GM18858 (cell line): Measurements from ENCODE around the gene SPRR2F.
"Not testable (repeated sequence)": the region's sequence is repeated elsewhere in the genome, so short reads cannot be mapped to it uniquely, and the experiment has no call there.

Source experiments
- ATAC-seq: cut with Tn5 transposase; IDR thresholded peaks from one replicate; pipeline ENCODE4 v1.9.1; 2021; ENCODE audit not compliant: unreplicated experiment

SPRR2F gene

GRCh38 chr1:153113416-153113815, at the start of gene SPRR2F:
Gene SPRR2F, minus strand, starts transcription at chr1:153113516. Its CDS starts 783 bp downstream, at chr1:153112733.
- no peak for ATAC-seq

GRCh38 chr1:153155541-153155940, 42.2 kb upstream of the SPRR2F start:
- no peak for ATAC-seq

GRCh38 chr1:153152481-153152880, 39.2 kb upstream of the SPRR2F start:
- ATAC-seq = no peak

- ATAC-seq = no peak
These were observed 37.5 kb upstream of the SPRR2F start, which contains the start of gene SPRR2G for GRCh38 chr1:153150846-153151245. Gene SPRR2G, minus strand, starts transcription at chr1:153150890. Its CDS starts 780 bp downstream, at chr1:153150110.

- ATAC-seq = no peak
These were observed 28.1 kb upstream of the SPRR2F start for GRCh38 chr1:153141377-153141776.

- ATAC-seq = no peak
These were observed 27.2 kb upstream of the SPRR2F start for GRCh38 chr1:153140484-153140883.

- ATAC-seq = no peak
These were observed 20.4 kb upstream of the SPRR2F start for GRCh38 chr1:153133743-153134142.

GRCh38 chr1:153133267-153133666, 20.0 kb upstream of the SPRR2F start:
- ATAC-seq = no peak

GRCh38 chr1:153128688-153129087, 15.4 kb upstream of the SPRR2F start:
- ATAC-seq = not testable (repeated sequence)

- no peak for ATAC-seq
These were observed 14.0 kb upstream of the SPRR2F start for GRCh38 chr1:153127296-153127695.

- ATAC-seq = no peak
These were observed 12.2 kb upstream of the SPRR2F start for GRCh38 chr1:153125536-153125935.

- not testable (repeated sequence) for ATAC-seq
These were observed 10.5 kb upstream of the SPRR2F start for GRCh38 chr1:153123793-153124192.

- no peak for ATAC-seq
These were observed 9.6 kb upstream of the SPRR2F start for GRCh38 chr1:153122831-153123421.

- ATAC-seq = no peak
These were observed 7.6 kb upstream of the SPRR2F start for GRCh38 chr1:153120945-153121344.

GRCh38 chr1:153119491-153119971, 6.2 kb upstream of the SPRR2F start:
- no peak for ATAC-seq

- ATAC-seq = not testable (repeated sequence)
These were observed 1.9 kb upstream of the SPRR2F start for GRCh38 chr1:153115264-153115663.

GRCh38 chr1:153112454-153112853, 862 bp downstream of the SPRR2F start:
- ATAC-seq = not testable (repeated sequence)

- no peak for ATAC-seq
These were observed 13.1 kb downstream of the SPRR2F start for GRCh38 chr1:153100245-153100644.

- ATAC-seq = no peak
These were observed 13.8 kb downstream of the SPRR2F start for GRCh38 chr1:153099461-153100045.

GRCh38 chr1:153095764-153096163, 17.6 kb downstream of the SPRR2F start:
- ATAC-seq = no peak

GRCh38 chr1:153094426-153094825, 18.9 kb downstream of the SPRR2F start, which contains the start of gene SPRR2E:
Gene SPRR2E, minus strand, starts transcription at chr1:153094526. Its CDS starts 775 bp downstream, at chr1:153093751.
- ATAC-seq = no peak

GRCh38 chr1:153087652-153088051, 25.7 kb downstream of the SPRR2F start:
- no peak for ATAC-seq
